Measurements from ENCODE around the gene SH3YL1. TPM values are rescaled to one million over a fixed set of nuclear protein-coding genes. Genes with fewer than 3 reads are reported as not detected.

The SH3YL1 gene
- total RNA-seq, 1 experiment from 2014 or later, result 26.5 TPM

DNA sequence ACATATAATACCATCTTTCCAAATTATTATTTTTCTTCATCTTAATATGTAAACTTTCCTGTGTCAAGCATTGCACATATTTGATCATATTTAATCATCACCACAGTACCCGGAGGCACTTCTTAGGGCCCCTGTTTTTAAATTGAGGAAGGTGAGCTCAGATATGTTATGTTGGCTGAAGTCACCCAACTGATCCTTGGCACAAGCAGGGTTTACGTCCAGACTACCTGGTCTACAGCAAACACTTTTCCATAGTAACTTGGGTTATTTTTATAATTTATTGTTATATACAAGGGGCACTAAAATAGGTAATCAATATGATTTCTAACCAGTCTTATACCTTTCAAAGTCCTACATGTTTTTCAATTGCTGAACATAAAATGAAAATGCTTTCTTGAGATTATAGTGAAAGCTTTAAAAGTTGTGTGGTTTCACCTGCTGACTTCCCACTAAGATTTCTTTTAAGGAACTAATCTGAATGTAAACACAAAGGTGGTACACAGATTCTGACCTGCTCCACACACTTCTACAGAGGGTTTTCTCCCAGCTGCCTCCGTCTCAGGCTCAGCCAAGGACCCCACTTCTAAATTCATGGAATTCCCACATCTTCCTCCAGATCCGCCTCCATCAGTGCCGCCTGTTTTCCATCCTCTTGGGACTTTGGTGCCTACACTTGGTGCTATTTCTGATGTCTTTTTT, 52.2 kb downstream of the SH3YL1 start:
- Histone ChIP-seq H2BK12ac (ENCODE audit: insufficient read length, low read depth, low read length) (no peak overlapping the region), H2AFZ (ENCODE audit: low read length) (no peak overlapping the region), H3K56ac (ENCODE audit: insufficient read length, low read depth, low read length) (no peak overlapping the region), H4K91ac (ENCODE audit: insufficient read length, low read depth, low read length) (no peak overlapping the region), H3T11ph (ENCODE audit: low read length) (no peak overlapping the region), H3K27ac (ENCODE audit: insufficient read length, low read depth, low read length) (no peak overlapping the region), H3K4ac (ENCODE audit: low read depth, low read length) (no peak overlapping the region), H2BK15ac (ENCODE audit: low read depth, low read length) (no peak overlapping the region), H3K27me3 (ENCODE audit: insufficient read depth, low read length) (no peaks in the 10 kb centered on the region; the same call in 1 of the 2 replicates), H3K18ac (ENCODE audit: insufficient read length, low read depth, low read length) (no peak overlapping the region), H3K4me2 (ENCODE audit: insufficient read depth, insufficient read length, low read length) (no peak overlapping the region), H3K23ac (ENCODE audit: insufficient read length, low read depth, low read length) (no peak overlapping the region), H2BK120ac (ENCODE audit: low read depth, low read length, poor library complexity, severe bottlenecking) (no peak overlapping the region), H2BK20ac (ENCODE audit: low read depth, low read length, poor library complexity, severe bottlenecking) (no peak overlapping the region), H4K20me1 (ENCODE audit: control insufficient read depth, insufficient read depth, insufficient read length) (no peaks in the 10 kb centered on the region), H2AK5ac (ENCODE audit: insufficient read length, low read length) (no peak overlapping the region), H4K5ac (ENCODE audit: insufficient read length, low read depth, low read length) (no peak overlapping the region), H3K79me1 (ENCODE audit: insufficient read depth, low read depth, low read length, poor library complexity, severe bottlenecking) (no peaks in the 10 kb centered on the region), H3K23me2 (ENCODE audit: insufficient read length, low read depth, low read length, poor library complexity, severe bottlenecking) (no peaks in the 10 kb centered on the region), H2BK5ac (ENCODE audit: insufficient read length, low read length) (no peak overlapping the region), H3K4me1 (ENCODE audit: insufficient read depth, low read length) (no peaks in the 10 kb centered on the region), H3K9ac (ENCODE audit: extremely low read depth, insufficient read length, low read length) (no peak overlapping the region), H3K9me3 (ENCODE audit: control insufficient read depth, low read depth, low read length) (no peaks in the 10 kb centered on the region), H3K79me2 (ENCODE audit: insufficient read depth, low read length) (no peaks in the 10 kb centered on the region), H4K8ac (replicated peaks; ENCODE audit: insufficient read length, low read depth, low read length) (no peak overlapping the region), H3K14ac (ENCODE audit: insufficient read depth, low read length) (no peak overlapping the region)
- Mint-ChIP-seq H3K9me3 (peaks cover 10 to 13% of the 10 kb centered on the region in 2 experiments), H3K4me3 (no peak overlapping the region), H3K4me1 (no peaks in the 10 kb centered on the region), H3K27me3 (ENCODE audit: low read depth) (peaks cover 30% of the 10 kb centered on the region), H3K27ac (no peak overlapping the region), H3K36me3 (ENCODE audit: insufficient read depth in 1 of 3, low read depth in 3 of 3) (peaks cover 0 to 6% (median 0%) of the 10 kb centered on the region in 3 experiments; a peak in 2 of 7 replicates)
- no peak for DNase-seq
- WGBS (ENCODE audit: extremely low coverage, insufficient read length, low lambda C conversion rate), result no CpG with 5 or more reads among the region's 5 CpGs
- TF ChIP-seq CTCF (conservative IDR thresholded peaks at IDR 0.05), result no peak

All from H9 (cell line).